A673 (cell line): ENCODE data around the gene INO80C. TPM values are rescaled to one million over a fixed set of nuclear protein-coding genes. Genes with fewer than 3 reads are reported as not detected.

Experiments
- BruUV-seq: library from RNA; stranded (reverse); fragments of 400-500 nt; replicated peaks from 2 replicates; lab custom pipeline; 2021; lab: Mats Ljungman, UMichigan
- CTCF ChIA-PET: fragments of 300-600 bp; sonication (Branson Sonifier 250); formaldehyde crosslinking; loops from one replicate; lab custom pipeline; 2022; ENCODE audit warnings: antibody characterized with exemption; lab: Charles Lee
- POLR2A ChIA-PET: fragments of 300-600 bp; sonication (Branson Sonifier 250); formaldehyde crosslinking; loops from one replicate; lab custom pipeline; 2022; ENCODE audit warnings: antibody characterized with exemption; ENCODE audit not compliant: low non-redundant PET; lab: Charles Lee
- DNase-seq: peaks from one replicate; pipeline ENCODE4 v3.0.0-alpha.2; 2015; ENCODE audit warnings: low spot score
- H3K27ac ChIP-seq: fragments of 200-600 bp; sonication (generic); 2 replicates; pipeline ENCODE4 v1.5.1; 2016; ENCODE audit warnings: mixed run types, low read depth, mild to moderate bottlenecking, mixed read lengths, antibody characterized with exemption, low read length; ENCODE audit not compliant: poor library complexity, severe bottlenecking
- H3K27me3 ChIP-seq: fragments of 200-600 bp; sonication (generic); replicated peaks from 2 replicates; pipeline ENCODE4 v1.6.1; 2017; ENCODE audit warnings: mixed run types, low read depth, mild to moderate bottlenecking, mixed read lengths, antibody characterized with exemption, low read length; ENCODE audit not compliant: insufficient read depth, poor library complexity
- H3K36me3 ChIP-seq: fragments of 200-600 bp; sonication (generic); 2 replicates; pipeline ENCODE4 v1.6.1; 2016; ENCODE audit warnings: mixed run types, mild to moderate bottlenecking, mixed read lengths, antibody characterized with exemption, low read length; ENCODE audit not compliant: insufficient read depth, poor library complexity, severe bottlenecking
- H3K4me1 ChIP-seq: fragments of 200-600 bp; sonication (generic); 2 replicates; pipeline ENCODE4 v1.6.1; 2017; ENCODE audit warnings: mixed run types, mild to moderate bottlenecking, mixed read lengths, antibody characterized with exemption, low read length; ENCODE audit not compliant: insufficient read depth, poor library complexity, severe bottlenecking
- H3K4me3 ChIP-seq: fragments of 200-600 bp; sonication (generic); 2 replicates; pipeline ENCODE4 v1.5.1; 2016; ENCODE audit warnings: low read depth, mixed run types, mild to moderate bottlenecking, mixed read lengths, low read length; ENCODE audit not compliant: poor library complexity, severe bottlenecking
- H3K9me3 ChIP-seq: fragments of 200-600 bp; sonication (generic); 2 replicates; pipeline ENCODE4 v1.6.1; 2016; ENCODE audit warnings: mixed run types, low read depth, mild to moderate bottlenecking, mixed read lengths, antibody characterized with exemption, low read length; ENCODE audit not compliant: poor library complexity, severe bottlenecking
- CTCF ChIP-seq: fragments of 300-800, 200-600 bp; sonication (generic); conservative IDR thresholded peaks from 2 replicates; pipeline ENCODE4 v1.5.1; 2017; ENCODE audit warnings: low read depth, mild to moderate bottlenecking, antibody characterized with exemption, low read length, moderate library complexity, mixed read lengths
- EZH2 ChIP-seq: fragments of 200-600 bp; sonication (generic); IDR thresholded peaks from 2 replicates; pipeline ENCODE4 v1.6.1; 2017; ENCODE audit warnings: borderline replicate concordance, low read depth, mild to moderate bottlenecking, mixed read lengths, antibody characterized with exemption, low read length; ENCODE audit not compliant: poor library complexity, severe bottlenecking
- intact Hi-C: fragments of 100-400 bp; cut with micrococcal nuclease; formaldehyde crosslinking; loops from one replicate; pipeline ENCODE4 v1.10.0; 2022; ENCODE audit not compliant: unreplicated experiment
- total RNA-seq: library from RNA; stranded (reverse); gene quantifications from 2 replicates; pipeline ENCODE4 v1.2.3, GENCODE V29; 2021

INO80C gene
- total RNA-seq, 1 experiment from 2014 or later: 36.6 TPM

GRCh38 chr18:35465329-35465728, 32.4 kb downstream of the INO80C start:
- DNase-seq: no peak
- Histone ChIP-seq H3K27me3 (no peaks in the 10 kb centered on the region), H3K27ac (no peak overlapping the region), H3K4me1 (no peaks in the 10 kb centered on the region), H3K36me3 (no peaks in the 10 kb centered on the region), H3K9me3 (no peaks in the 10 kb centered on the region), H3K4me3 (no peak overlapping the region)
- ChIA-PET CTCF (no interaction called here), POLR2A (no interaction called here)
- intact Hi-C loops: no loop called here
- BruUV-seq: no TSS peak
- no peak for TF ChIP-seq EZH2

GRCh38 chr18:35464831-35465279, 32.9 kb downstream of the INO80C start:
- Histone ChIP-seq H3K4me1 (no peaks in the 10 kb centered on the region), H3K27me3 (no peaks in the 10 kb centered on the region), H3K4me3 (no peak overlapping the region), H3K36me3 (no peaks in the 10 kb centered on the region), H3K9me3 (no peaks in the 10 kb centered on the region), H3K27ac (no peak overlapping the region)
- DNase-seq: no peak
- no TSS peak for BruUV-seq
- ChIA-PET CTCF (no interaction called here), POLR2A (no interaction called here)
- intact Hi-C loops: no loop called here
- TF ChIP-seq CTCF (no peak), EZH2 (no peak)

- DNase-seq: no peak
- no peaks in the 10 kb centered on the region for H3K9me3 ChIP-seq
- no peak overlapping the region for H3K4me3 ChIP-seq
- ChIA-PET POLR2A (no interaction called here), CTCF (no interaction called here)
- no TSS peak for BruUV-seq
- no peak overlapping the region for H3K27ac ChIP-seq
- no peaks in the 10 kb centered on the region for H3K27me3 ChIP-seq
- H3K4me1 ChIP-seq: no peaks in the 10 kb centered on the region
- H3K36me3 ChIP-seq: no peaks in the 10 kb centered on the region
- intact Hi-C loops: no loop called here
- TF ChIP-seq EZH2 (no peak), CTCF (no peak)
These were observed 33.9 kb downstream of the INO80C start for GRCh38 chr18:35463827-35464226.

GRCh38 chr18:35463050-35463449, 34.7 kb downstream of the INO80C start:
- CTCF ChIA-PET: no interaction called here
- Histone ChIP-seq H3K4me1 (no peaks in the 10 kb centered on the region), H3K4me3 (no peak overlapping the region), H3K27me3 (no peaks in the 10 kb centered on the region), H3K9me3 (no peaks in the 10 kb centered on the region), H3K36me3 (no peaks in the 10 kb centered on the region), H3K27ac (no peak overlapping the region)
- TF ChIP-seq EZH2 (no peak), CTCF (no peak)
- no TSS peak for BruUV-seq
- intact Hi-C loops: no loop called here
- DNase-seq: peak; percentile 27
- POLR2A ChIA-PET: no interaction called here
